MCF 10A (cell line): ENCODE data around the gene PPP1R12B. TPM values are rescaled to one million over a fixed set of nuclear protein-coding genes. Genes with fewer than 3 reads are reported as not detected.

Experiments used
- BruUV-seq: library from RNA; stranded (reverse); fragments of 400-500 nt; replicated peaks from 2 replicates; lab custom pipeline; 2021; lab: Mats Ljungman, UMichigan
- CTCF ChIA-PET: fragments of 300-600 bp; sonication (Branson Sonifier 250); formaldehyde crosslinking; extraction: SDS; loops from one replicate; lab custom pipeline; 2021; ENCODE audit warnings: antibody characterized with exemption, inconsistent platforms; lab: Yijun Ruan, JAX
- POLR2A ChIA-PET: fragments of 300-600, 350-650 bp; sonication (Branson Sonifier 250); formaldehyde crosslinking; extraction: SDS; loops from one replicate; lab custom pipeline; 2020; ENCODE audit warnings: antibody characterized with exemption, inconsistent platforms; lab: Yijun Ruan, JAX
- DNase-seq: peaks from one replicate; pipeline ENCODE4 v3.0.0-alpha.2; 2018; ENCODE audit not compliant: unreplicated experiment
- H3K27ac Mint-ChIP-seq: one replicate; pipeline ENCODE4 v1.8.0; 2022; ENCODE audit warnings: mild to moderate bottlenecking, low read depth, mixed read lengths; ENCODE audit not compliant: unreplicated experiment
- H3K27me3 Mint-ChIP-seq: one replicate; pipeline ENCODE4 v1.8.0; 2022; ENCODE audit warnings: mixed read lengths; ENCODE audit not compliant: insufficient read depth, unreplicated experiment
- H3K36me3 Mint-ChIP-seq: one replicate; pipeline ENCODE4 v1.8.0; 2022; ENCODE audit warnings: mild to moderate bottlenecking, moderate library complexity, mixed read lengths; ENCODE audit not compliant: insufficient read depth, unreplicated experiment
- H3K4me1 Mint-ChIP-seq: one replicate; pipeline ENCODE4 v1.8.0; 2022; ENCODE audit warnings: mixed read lengths; ENCODE audit not compliant: insufficient read depth, unreplicated experiment
- H3K4me3 Mint-ChIP-seq: one replicate; pipeline ENCODE4 v1.8.0; 2022; ENCODE audit warnings: mild to moderate bottlenecking, moderate library complexity, mixed read lengths; ENCODE audit not compliant: unreplicated experiment
- H3K9me3 Mint-ChIP-seq: one replicate; pipeline ENCODE4 v1.8.0; 2022; ENCODE audit warnings: mixed read lengths; ENCODE audit not compliant: unreplicated experiment
- intact Hi-C: fragments of 100-400 bp; cut with micrococcal nuclease; formaldehyde crosslinking; loops from 2 replicates; pipeline ENCODE4 v1.14.1; 2022
- total RNA-seq: library from RNA; stranded (reverse); gene quantifications from 2 replicates; pipeline ENCODE4 v1.2.3, GENCODE V29; 2022
- TF ChIP-seq, protein P1 (sequence below): fragments of 200-600 bp; IDR thresholded peaks from one replicate; pipeline ENCODE4 v1.8.0; 2022; ENCODE audit warnings: antibody characterized with exemption, mild to moderate bottlenecking; ENCODE audit not compliant: unreplicated experiment

Gene PPP1R12B
- total RNA-seq, 1 experiment from 2014 or later, result 33.8 TPM

DNA sequence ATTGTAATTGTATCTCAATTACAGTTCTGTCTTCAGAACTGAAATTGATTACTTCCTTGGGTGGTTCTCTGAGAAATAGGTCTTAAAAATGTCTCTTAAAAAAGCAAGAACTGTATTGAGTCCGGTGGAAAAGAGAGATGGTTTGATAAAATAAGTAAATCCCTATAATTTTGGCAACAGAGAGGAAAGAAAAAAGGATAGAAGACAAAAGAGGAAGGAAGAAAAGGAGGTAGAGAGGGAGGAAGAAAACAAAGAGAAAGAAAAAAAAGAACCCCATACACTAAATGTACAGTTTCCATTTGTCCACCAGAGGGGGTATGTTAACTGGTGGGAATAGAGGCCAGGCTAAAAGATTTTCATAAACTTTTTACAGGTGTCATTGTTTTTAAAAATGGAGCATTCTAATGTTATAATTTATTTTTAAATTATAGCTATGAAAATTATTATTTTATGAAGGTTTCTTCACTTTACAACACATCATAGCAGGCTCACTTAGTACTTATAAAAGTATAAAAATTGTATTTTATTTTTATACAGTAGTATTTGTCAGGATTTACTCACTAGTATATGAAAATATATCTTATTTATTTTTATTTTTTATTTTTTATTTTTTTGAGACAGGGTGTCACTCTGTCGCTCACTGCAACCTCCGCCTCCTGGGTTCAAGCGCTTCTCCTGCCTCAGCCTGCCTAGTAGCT, 4.7 kb upstream of the PPP1R12B start:
- POLR2A ChIA-PET, result interaction anchor here (0.8 to 1.2 kb wide), 2 partner anchors 27 to 663 kb away, joined by 3 to 4 read pairs; partner anchors contain the start of gene TMEM183A
- intact Hi-C loops, result loop anchor here (1.0 to 5.0 kb wide), 3 partner anchors 121 to 256 kb away; no protein-coding TSS in a partner anchor

DNA sequence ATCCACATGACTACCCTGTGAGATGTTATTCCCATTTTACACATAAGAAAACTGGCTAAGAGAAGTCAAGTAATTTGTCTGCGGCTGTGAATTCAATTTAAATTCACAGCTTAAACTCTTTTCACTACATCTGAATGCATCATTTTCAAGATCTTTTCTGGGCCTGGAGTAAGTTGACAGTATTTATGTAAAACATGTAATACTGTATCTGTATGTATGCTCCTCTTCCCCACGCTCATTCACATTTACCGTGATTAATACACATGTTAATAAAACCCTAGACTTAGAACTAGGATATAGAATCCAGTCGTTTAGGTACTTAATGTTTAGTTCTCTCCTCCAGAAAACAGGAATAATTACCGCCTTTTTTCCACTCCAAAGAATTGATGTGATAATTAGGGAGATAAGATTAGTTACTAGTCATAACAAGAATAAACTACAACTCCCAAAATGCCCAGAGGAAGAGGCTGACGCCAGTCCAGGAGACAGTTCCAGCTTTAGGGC, 442 bp upstream of the PPP1R12B start:
- TF ChIP-seq, protein P1, sequence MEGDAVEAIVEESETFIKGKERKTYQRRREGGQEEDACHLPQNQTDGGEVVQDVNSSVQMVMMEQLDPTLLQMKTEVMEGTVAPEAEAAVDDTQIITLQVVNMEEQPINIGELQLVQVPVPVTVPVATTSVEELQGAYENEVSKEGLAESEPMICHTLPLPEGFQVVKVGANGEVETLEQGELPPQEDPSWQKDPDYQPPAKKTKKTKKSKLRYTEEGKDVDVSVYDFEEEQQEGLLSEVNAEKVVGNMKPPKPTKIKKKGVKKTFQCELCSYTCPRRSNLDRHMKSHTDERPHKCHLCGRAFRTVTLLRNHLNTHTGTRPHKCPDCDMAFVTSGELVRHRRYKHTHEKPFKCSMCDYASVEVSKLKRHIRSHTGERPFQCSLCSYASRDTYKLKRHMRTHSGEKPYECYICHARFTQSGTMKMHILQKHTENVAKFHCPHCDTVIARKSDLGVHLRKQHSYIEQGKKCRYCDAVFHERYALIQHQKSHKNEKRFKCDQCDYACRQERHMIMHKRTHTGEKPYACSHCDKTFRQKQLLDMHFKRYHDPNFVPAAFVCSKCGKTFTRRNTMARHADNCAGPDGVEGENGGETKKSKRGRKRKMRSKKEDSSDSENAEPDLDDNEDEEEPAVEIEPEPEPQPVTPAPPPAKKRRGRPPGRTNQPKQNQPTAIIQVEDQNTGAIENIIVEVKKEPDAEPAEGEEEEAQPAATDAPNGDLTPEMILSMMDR, result no peak
- Mint-ChIP-seq H3K4me1 (peaks cover 31% of the 10 kb centered on the region), H3K4me3 (peak overlapping the region; percentile 81), H3K27me3 (no peaks in the 10 kb centered on the region), H3K27ac (peak overlapping the region; percentile 78), H3K36me3 (no peaks in the 10 kb centered on the region), H3K9me3 (no peaks in the 10 kb centered on the region)
- DNase-seq, result no peak
- POLR2A ChIA-PET, result interaction anchor here (0.6 to 3.4 kb wide), 23 partner anchors 10 to 659 kb away, joined by 3 to 17 read pairs (median 3); partner anchors contain the start of genes KLHL12 and TMEM183A
- BruUV-seq, result no TSS peak
- CTCF ChIA-PET, result interaction anchor here (0.6 to 4.2 kb wide), 6 partner anchors 10 to 371 kb away, joined by 3 to 29 read pairs (median 3); no protein-coding TSS in a partner anchor
- intact Hi-C loops, result no loop called here

More for the DNA sequence above, 4.7 kb upstream of the PPP1R12B start:
- CTCF ChIA-PET, result interaction anchor here (0.6 to 5.4 kb wide), 39 partner anchors 10 to 1500 kb away, joined by 3 to 111 read pairs (median 4); partner anchors contain the start of gene LGR6
- Mint-ChIP-seq H3K27ac (peak overlapping the region; percentile 14), H3K27me3 (no peaks in the 10 kb centered on the region), H3K4me3 (no peak overlapping the region), H3K4me1 (peaks cover 29% of the 10 kb centered on the region), H3K36me3 (no peaks in the 10 kb centered on the region), H3K9me3 (no peaks in the 10 kb centered on the region)
- TF ChIP-seq, protein P1, result peak; percentile 94
- DNase-seq, result peak; percentile 85
- BruUV-seq, result no TSS peak

DNA sequence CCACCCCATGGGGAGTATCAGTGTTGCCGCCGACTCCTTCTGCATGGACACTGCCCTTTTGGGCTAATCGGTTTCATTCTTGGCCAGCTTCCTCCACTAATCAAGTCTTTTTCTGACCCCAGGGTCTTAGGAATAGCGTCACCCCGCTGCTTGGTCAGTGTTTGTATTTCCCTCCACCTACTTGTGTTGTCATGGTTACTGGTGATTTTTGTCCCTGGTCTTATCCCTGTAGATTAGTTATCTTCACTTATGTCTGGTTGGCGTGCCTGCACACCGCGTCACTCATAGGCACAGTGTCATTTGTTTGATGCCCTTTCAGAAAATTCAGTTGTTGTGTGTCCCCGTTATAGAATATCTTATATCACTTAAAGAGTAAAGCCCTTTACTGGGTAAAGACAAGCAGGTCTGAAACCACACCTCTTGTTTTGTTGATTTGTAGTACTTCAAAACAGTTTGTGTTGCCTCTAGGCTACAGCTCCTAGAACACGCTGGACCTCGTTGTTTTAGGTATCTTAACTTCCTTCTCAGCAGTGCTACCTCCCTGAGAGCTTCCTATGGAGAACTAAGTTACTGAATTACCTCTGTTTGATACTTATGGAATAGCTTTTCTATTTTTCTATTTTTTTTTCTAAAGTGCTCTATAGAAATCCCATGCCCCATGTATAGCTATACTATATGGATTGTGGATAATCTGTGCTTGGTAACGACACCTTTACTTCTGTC, 868 bp downstream of the PPP1R12B start:
- POLR2A ChIA-PET, result interaction anchor here (0.6 to 3.4 kb wide), 23 partner anchors 8 to 658 kb away, joined by 3 to 17 read pairs (median 4); partner anchors contain the start of genes PCAT6, TMEM183A and UBE2T
- intact Hi-C loops, result no loop called here
- peak overlapping the region; percentile 78 for H3K27ac Mint-ChIP-seq
- BruUV-seq, result no TSS peak
- H3K36me3 Mint-ChIP-seq, result no peaks in the 10 kb centered on the region
- H3K4me1 Mint-ChIP-seq, result peaks cover 31% of the 10 kb centered on the region
- H3K27me3 Mint-ChIP-seq, result no peaks in the 10 kb centered on the region
- peak overlapping the region; percentile 81 for H3K4me3 Mint-ChIP-seq
- CTCF ChIA-PET, result interaction anchor here (0.5 to 4.2 kb wide), 13 partner anchors 7 to 390 kb away, joined by 3 to 29 read pairs (median 3); partner anchors contain the start of gene UBE2T
- no peaks in the 10 kb centered on the region for H3K9me3 Mint-ChIP-seq
- peak; percentile 34 for DNase-seq
- TF ChIP-seq, protein P1, result no peak
